ENCODE measurements around the gene DNAI4. TPM values are rescaled to one million over a fixed set of nuclear protein-coding genes. Genes with fewer than 3 reads are reported as not detected.
"Not testable (repeated sequence)": the region's sequence is repeated elsewhere in the genome, so short reads cannot be mapped to it uniquely, and the experiment has no call there.

DNAI4 gene
- total RNA-seq, 1 experiment from 2014 or later, result 4.9 TPM

GRCh38 chr1:66889030-66889429 is 35.6 kb downstream of the DNAI4 start:
- POLR2A ChIA-PET (ENCODE audit: low non-redundant PET), result interaction anchor here (0.7 kb wide), 1 partner anchor 68 kb away, joined by 3 read pairs; no protein-coding TSS in a partner anchor
- H3K27ac ChIP-seq (ENCODE audit: low read depth, low read length, poor library complexity, severe bottlenecking), result no peak overlapping the region
- no peaks in the 10 kb centered on the region for H3K27me3 ChIP-seq (replicated peaks; ENCODE audit: insufficient read depth, low read depth, low read length, poor library complexity)
- H3K4me1 ChIP-seq (ENCODE audit: insufficient read depth, low read length, poor library complexity, severe bottlenecking), result no peaks in the 10 kb centered on the region
- no peak overlapping the region for H3K4me3 ChIP-seq (ENCODE audit: low read depth, low read length, poor library complexity, severe bottlenecking)
- BruUV-seq (replicated peaks), result no TSS peak
- no peak for DNase-seq (ENCODE audit: low spot score)
- no peaks in the 10 kb centered on the region for H3K36me3 ChIP-seq (ENCODE audit: insufficient read depth, low read length, poor library complexity, severe bottlenecking)
- H3K9me3 ChIP-seq (ENCODE audit: low read depth, low read length, poor library complexity, severe bottlenecking), result no peaks in the 10 kb centered on the region
- CTCF ChIA-PET, result no interaction called here
- TF ChIP-seq CTCF (conservative IDR thresholded peaks at IDR 0.05; ENCODE audit: low read depth, low read length), result no peak
- no peak for TF ChIP-seq EZH2 (IDR thresholded peaks at IDR 0.05; ENCODE audit: borderline replicate concordance, low read depth, low read length, poor library complexity, severe bottlenecking)
- intact Hi-C loops (cut with micrococcal nuclease; ENCODE audit: unreplicated experiment), result no loop called here

GRCh38 chr1:66876664-66877063 is 48.0 kb downstream of the DNAI4 start:
- no peak for TF ChIP-seq CTCF (conservative IDR thresholded peaks at IDR 0.05; ENCODE audit: low read depth, low read length)
- no peak for TF ChIP-seq EZH2 (IDR thresholded peaks at IDR 0.05; ENCODE audit: borderline replicate concordance, low read depth, low read length, poor library complexity, severe bottlenecking)
- Histone ChIP-seq H3K36me3 (ENCODE audit: insufficient read depth, low read length, poor library complexity, severe bottlenecking) (no peaks in the 10 kb centered on the region), H3K9me3 (ENCODE audit: low read depth, low read length, poor library complexity, severe bottlenecking) (peaks cover 7% of the 10 kb centered on the region), H3K4me3 (ENCODE audit: low read depth, low read length, poor library complexity, severe bottlenecking) (no peak overlapping the region), H3K4me1 (ENCODE audit: insufficient read depth, low read length, poor library complexity, severe bottlenecking) (no peaks in the 10 kb centered on the region), H3K27me3 (replicated peaks; ENCODE audit: insufficient read depth, low read depth, low read length, poor library complexity) (no peaks in the 10 kb centered on the region), H3K27ac (ENCODE audit: low read depth, low read length, poor library complexity, severe bottlenecking) (no peak overlapping the region)
- ChIA-PET CTCF (no interaction called here), POLR2A (ENCODE audit: low non-redundant PET) (no interaction called here)
- BruUV-seq (replicated peaks), result no TSS peak
- intact Hi-C loops (cut with micrococcal nuclease; ENCODE audit: unreplicated experiment), result no loop called here
- no peak for DNase-seq (ENCODE audit: low spot score)

GRCh38 chr1:66873111-66873510 is 51.5 kb downstream of the DNAI4 start:
- intact Hi-C loops (cut with micrococcal nuclease; ENCODE audit: unreplicated experiment), result no loop called here
- H3K27ac ChIP-seq (ENCODE audit: low read depth, low read length, poor library complexity, severe bottlenecking), result no peak overlapping the region
- no peaks in the 10 kb centered on the region for H3K36me3 ChIP-seq (ENCODE audit: insufficient read depth, low read length, poor library complexity, severe bottlenecking)
- CTCF ChIA-PET, result no interaction called here
- no peaks in the 10 kb centered on the region for H3K9me3 ChIP-seq (ENCODE audit: low read depth, low read length, poor library complexity, severe bottlenecking)
- TF ChIP-seq CTCF (conservative IDR thresholded peaks at IDR 0.05; ENCODE audit: low read depth, low read length), result no peak
- no peak for TF ChIP-seq EZH2 (IDR thresholded peaks at IDR 0.05; ENCODE audit: borderline replicate concordance, low read depth, low read length, poor library complexity, severe bottlenecking)
- BruUV-seq (replicated peaks), result no TSS peak
- H3K4me3 ChIP-seq (ENCODE audit: low read depth, low read length, poor library complexity, severe bottlenecking), result no peak overlapping the region
- no peaks in the 10 kb centered on the region for H3K4me1 ChIP-seq (ENCODE audit: insufficient read depth, low read length, poor library complexity, severe bottlenecking)
- POLR2A ChIA-PET (ENCODE audit: low non-redundant PET), result no interaction called here
- H3K27me3 ChIP-seq (replicated peaks; ENCODE audit: insufficient read depth, low read depth, low read length, poor library complexity), result no peaks in the 10 kb centered on the region
- no peak for DNase-seq (ENCODE audit: low spot score)

GRCh38 chr1:66872024-66872423 is 52.6 kb downstream of the DNAI4 start:
- H3K27ac ChIP-seq (ENCODE audit: low read depth, low read length, poor library complexity, severe bottlenecking); H3K9me3 ChIP-seq (ENCODE audit: low read depth, low read length, poor library complexity, severe bottlenecking); DNase-seq (ENCODE audit: low spot score); POLR2A ChIA-PET (ENCODE audit: low non-redundant PET); H3K4me3 ChIP-seq (ENCODE audit: low read depth, low read length, poor library complexity, severe bottlenecking); CTCF ChIA-PET; H3K36me3 ChIP-seq (ENCODE audit: insufficient read depth, low read length, poor library complexity, severe bottlenecking); H3K4me1 ChIP-seq (ENCODE audit: insufficient read depth, low read length, poor library complexity, severe bottlenecking); BruUV-seq (replicated peaks); H3K27me3 ChIP-seq (replicated peaks; ENCODE audit: insufficient read depth, low read depth, low read length, poor library complexity); intact Hi-C loops (cut with micrococcal nuclease; ENCODE audit: unreplicated experiment): not testable (repeated sequence)
